Osteocyte (in vitro differentiated cells): ENCODE measurements around the gene MRPL4. TPM values are rescaled to one million over a fixed set of nuclear protein-coding genes. Genes with fewer than 3 reads are reported as not detected.
A peak's percentile ranks its signal among the peaks of the same experiment; 100 is the strongest.

Source experiments
- DNase-seq: peaks from one replicate; pipeline ENCODE4 v3.0.0; 2021; ENCODE audit warnings: mixed read lengths; ENCODE audit not compliant: unreplicated experiment; ENCODE audit errors: extremely low spot score
- H3K27ac Mint-ChIP-seq: one replicate; pipeline ENCODE4 v1.8.0; 2021; ENCODE audit warnings: mild to moderate bottlenecking, mixed read lengths; ENCODE audit not compliant: unreplicated experiment
- H3K27me3 Mint-ChIP-seq: one replicate; pipeline ENCODE4 v1.8.0; 2021; ENCODE audit warnings: mixed read lengths; ENCODE audit not compliant: unreplicated experiment
- H3K36me3 Mint-ChIP-seq: one replicate; pipeline ENCODE4 v1.8.0; 2021; ENCODE audit warnings: mixed read lengths; ENCODE audit not compliant: unreplicated experiment
- H3K4me1 Mint-ChIP-seq: one replicate; pipeline ENCODE4 v1.8.0; 2021; ENCODE audit warnings: mixed read lengths; ENCODE audit not compliant: unreplicated experiment
- H3K4me3 Mint-ChIP-seq: one replicate; pipeline ENCODE4 v1.8.0; 2021; ENCODE audit warnings: mild to moderate bottlenecking, moderate library complexity, mixed read lengths; ENCODE audit not compliant: unreplicated experiment
- H3K9me3 Mint-ChIP-seq: one replicate; pipeline ENCODE4 v1.8.0; 2021; ENCODE audit warnings: mixed read lengths; ENCODE audit not compliant: unreplicated experiment
- total RNA-seq: library from RNA; stranded (reverse); gene quantifications from 2 replicates; pipeline ENCODE4 v1.2.1, GENCODE V29; 2021
- TF ChIP-seq, protein P1 (sequence below): fragments of 200-600 bp; sonication (generic); IDR thresholded peaks from 2 replicates; pipeline ENCODE4 v1.5.0; 2021; ENCODE audit warnings: antibody characterized with exemption, mild to moderate bottlenecking, moderate library complexity

MRPL4 gene
- total RNA-seq, 1 donor from 2014 or later, result 57.0 TPM

DNA sequence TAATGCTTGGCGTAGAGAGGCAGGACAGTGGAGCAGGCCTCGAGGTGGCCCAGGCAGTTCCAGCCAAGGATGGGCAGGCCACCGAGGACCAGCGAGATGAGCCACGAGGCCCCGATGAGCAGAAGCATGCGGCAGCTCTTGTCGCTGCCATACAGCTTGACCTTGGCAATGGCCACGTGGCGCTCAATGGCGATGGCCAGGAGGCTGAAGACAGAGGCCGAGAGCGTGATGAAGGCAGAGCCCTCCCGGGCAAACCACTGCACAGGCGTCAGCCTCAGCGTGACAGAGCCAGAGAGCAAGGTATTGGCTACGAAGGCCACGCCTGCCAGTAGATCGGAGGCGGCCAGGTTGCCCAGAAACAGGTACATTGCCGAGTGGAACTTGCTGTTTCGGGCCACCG is 27.7 kb upstream of the MRPL4 start:
- TF ChIP-seq, protein P1, sequence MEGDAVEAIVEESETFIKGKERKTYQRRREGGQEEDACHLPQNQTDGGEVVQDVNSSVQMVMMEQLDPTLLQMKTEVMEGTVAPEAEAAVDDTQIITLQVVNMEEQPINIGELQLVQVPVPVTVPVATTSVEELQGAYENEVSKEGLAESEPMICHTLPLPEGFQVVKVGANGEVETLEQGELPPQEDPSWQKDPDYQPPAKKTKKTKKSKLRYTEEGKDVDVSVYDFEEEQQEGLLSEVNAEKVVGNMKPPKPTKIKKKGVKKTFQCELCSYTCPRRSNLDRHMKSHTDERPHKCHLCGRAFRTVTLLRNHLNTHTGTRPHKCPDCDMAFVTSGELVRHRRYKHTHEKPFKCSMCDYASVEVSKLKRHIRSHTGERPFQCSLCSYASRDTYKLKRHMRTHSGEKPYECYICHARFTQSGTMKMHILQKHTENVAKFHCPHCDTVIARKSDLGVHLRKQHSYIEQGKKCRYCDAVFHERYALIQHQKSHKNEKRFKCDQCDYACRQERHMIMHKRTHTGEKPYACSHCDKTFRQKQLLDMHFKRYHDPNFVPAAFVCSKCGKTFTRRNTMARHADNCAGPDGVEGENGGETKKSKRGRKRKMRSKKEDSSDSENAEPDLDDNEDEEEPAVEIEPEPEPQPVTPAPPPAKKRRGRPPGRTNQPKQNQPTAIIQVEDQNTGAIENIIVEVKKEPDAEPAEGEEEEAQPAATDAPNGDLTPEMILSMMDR, result no peak
- DNase-seq, result no peak
- Mint-ChIP-seq H3K36me3 (peaks cover 8% of the 10 kb centered on the region), H3K4me3 (no peak overlapping the region), H3K4me1 (peaks cover 23% of the 10 kb centered on the region), H3K9me3 (no peaks in the 10 kb centered on the region), H3K27ac (no peak overlapping the region), H3K27me3 (no peaks in the 10 kb centered on the region)

- H3K27me3 Mint-ChIP-seq, result no peaks in the 10 kb centered on the region
- TF ChIP-seq, protein P1, result no peak
Measured at GRCh38 chr19:10226021-10226375, 26.0 kb upstream of the MRPL4 start.

DNA sequence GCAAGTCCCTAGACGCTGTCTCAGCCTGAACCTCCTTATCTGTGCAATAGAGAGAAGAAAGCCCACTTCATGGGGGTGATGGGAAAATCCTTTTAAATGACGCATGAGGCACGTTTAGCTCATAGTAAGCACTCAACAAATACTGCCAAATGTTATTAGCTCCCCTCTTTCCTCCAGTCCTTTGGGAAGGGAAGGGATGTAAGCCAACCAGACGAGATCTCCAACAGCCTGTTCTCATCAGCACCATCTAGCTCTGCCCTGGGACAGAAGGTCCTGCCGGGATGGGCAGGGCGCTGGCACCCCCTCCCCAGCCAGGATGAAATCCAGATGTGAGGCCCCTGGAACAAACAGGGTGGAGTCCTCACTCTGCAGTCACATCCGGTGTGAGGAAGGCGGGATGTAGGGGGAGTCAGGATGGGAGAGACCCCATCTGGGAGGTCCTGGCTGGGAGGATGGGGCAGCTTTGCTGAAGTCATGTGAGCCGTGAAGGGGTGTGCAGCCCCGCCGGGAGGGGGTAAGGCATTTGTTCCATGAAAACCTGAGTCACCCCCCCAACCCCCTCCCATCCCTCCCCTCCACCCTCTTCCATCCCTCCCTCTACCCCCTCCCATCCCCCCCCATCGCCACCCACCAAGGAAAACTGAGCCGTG is 25.5 kb upstream of the MRPL4 start:
- no peaks in the 10 kb centered on the region for H3K27me3 Mint-ChIP-seq
- TF ChIP-seq, protein P1, result no peak
- peak; percentile 86 for DNase-seq
- H3K27ac Mint-ChIP-seq, result peak overlapping the region; percentile 77
- H3K36me3 Mint-ChIP-seq, result peaks cover 8% of the 10 kb centered on the region
- peaks cover 29% of the 10 kb centered on the region for H3K4me1 Mint-ChIP-seq
- peak overlapping the region; percentile 61 for H3K4me3 Mint-ChIP-seq
- H3K9me3 Mint-ChIP-seq, result no peaks in the 10 kb centered on the region

More at GRCh38 chr19:10226021-10226375, 26.0 kb upstream of the MRPL4 start:
- Mint-ChIP-seq H3K4me1 (peaks cover 29% of the 10 kb centered on the region), H3K9me3 (no peaks in the 10 kb centered on the region), H3K27ac (peak overlapping the region; percentile 77), H3K36me3 (peaks cover 8% of the 10 kb centered on the region), H3K4me3 (no peak overlapping the region)
- DNase-seq, result no peak

DNA sequence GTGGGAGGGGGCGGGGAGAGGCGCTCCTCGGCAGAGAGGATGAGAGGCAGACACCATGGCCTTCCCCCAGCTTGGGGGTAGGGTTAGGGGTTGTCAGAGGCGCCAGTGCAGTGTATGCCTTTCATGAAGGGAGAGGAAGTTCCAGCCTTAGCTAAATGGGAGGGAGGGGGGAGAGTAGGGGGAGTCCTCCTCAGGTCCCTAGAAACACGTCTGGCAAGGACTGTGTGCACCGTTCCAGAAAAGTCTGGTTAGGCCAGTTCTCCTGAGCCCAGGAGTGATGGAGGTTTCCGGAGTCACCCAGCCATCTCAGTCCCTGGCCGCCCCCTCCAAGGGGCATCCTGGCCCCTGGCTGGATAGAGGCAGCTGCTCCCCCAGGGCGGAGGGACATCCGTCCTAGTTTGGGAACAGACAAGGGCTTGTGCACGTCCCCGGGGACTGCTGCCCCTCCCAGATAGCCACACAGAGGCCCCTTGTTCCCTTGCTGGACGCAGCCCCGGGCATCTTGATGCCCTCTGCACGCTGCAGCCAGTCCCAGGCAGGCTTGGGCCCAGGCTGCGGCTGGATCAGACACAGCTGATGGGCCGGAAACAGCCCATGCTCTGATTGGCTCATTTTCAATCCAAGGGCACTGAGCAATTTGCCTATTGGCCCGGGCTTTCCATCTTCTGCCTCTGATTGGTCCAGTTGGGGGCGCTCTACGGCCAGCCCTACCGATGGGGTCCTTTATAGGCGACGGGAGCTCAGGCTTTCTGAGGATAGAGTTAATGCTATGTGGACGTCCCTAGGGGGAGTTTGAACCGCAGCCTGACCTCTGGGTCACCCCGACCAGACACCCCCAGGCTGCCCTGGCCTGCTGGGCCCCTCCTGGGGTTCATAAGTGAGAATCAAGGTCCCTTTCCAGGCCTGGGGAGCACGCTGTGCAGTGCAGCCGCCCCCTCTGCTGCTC is 24.7 kb upstream of the MRPL4 start:
- Mint-ChIP-seq H3K27me3 (no peaks in the 10 kb centered on the region), H3K4me1 (peaks cover 31% of the 10 kb centered on the region), H3K27ac (peak overlapping the region; percentile 73), H3K4me3 (no peak overlapping the region), H3K9me3 (no peaks in the 10 kb centered on the region), H3K36me3 (peaks cover 8% of the 10 kb centered on the region)
- TF ChIP-seq, protein P1, result no peak
- no peak for DNase-seq

DNA sequence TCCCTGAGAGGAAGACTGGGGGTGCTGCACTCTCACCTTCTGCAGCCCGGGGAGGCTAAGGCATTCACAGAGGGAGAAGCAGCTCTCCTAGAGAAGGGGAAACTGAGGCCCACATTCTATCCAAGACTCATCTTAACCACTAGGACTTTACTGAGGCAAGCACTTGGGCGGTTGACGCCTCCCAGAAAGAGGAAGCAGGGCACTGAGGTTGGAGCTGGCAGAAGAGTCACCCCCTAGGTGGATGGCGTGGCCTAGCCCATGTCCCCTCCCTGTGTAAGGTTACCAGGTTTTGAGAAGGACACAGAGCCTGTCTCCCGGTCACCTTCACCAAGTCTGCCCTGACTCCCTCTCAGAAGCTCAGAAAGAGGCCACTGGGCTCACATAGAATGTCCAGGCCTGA is 23.6 kb upstream of the MRPL4 start:
- no peaks in the 10 kb centered on the region for H3K9me3 Mint-ChIP-seq
- peaks cover 8% of the 10 kb centered on the region for H3K36me3 Mint-ChIP-seq
- H3K27ac Mint-ChIP-seq, result peak overlapping the region; percentile 70
- H3K27me3 Mint-ChIP-seq, result no peaks in the 10 kb centered on the region
- TF ChIP-seq, protein P1, result no peak
- no peak overlapping the region for H3K4me3 Mint-ChIP-seq
- no peak for DNase-seq
- peaks cover 31% of the 10 kb centered on the region for H3K4me1 Mint-ChIP-seq
